ENCODE measurements around the gene PTGS2. TPM values are rescaled to one million over a fixed set of nuclear protein-coding genes. Genes with fewer than 3 reads are reported as not detected.

Gene PTGS2
- total RNA-seq, 4 donors from 2014 or later, result 5.9 to 28.3 (median 8.3) TPM

DNA sequence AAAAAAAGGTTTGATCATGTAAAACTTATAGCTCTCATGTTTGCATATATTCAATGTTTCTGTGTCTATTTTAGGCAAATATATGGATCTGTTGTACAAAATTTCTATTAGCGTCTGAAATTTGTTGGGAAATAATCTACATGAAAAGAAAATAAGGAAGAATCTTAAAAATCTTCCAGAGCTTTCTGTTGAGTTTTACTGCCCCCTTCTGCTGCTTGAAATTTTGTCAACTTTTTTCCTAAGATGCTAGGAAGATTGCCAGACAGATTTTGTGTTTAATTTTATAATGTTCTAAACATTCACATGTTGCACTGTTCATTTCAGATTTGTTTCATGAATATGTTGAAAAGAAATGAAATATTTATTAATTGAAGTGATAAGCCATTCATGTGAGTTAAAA is 2.5 kb upstream of the PTGS2 start:
- in situ Hi-C loops (cut with MboI; ENCODE audit: low pct_ligation_motif_present in 1 of 4, low pct_unique_long_range_greater_than_20kb in 1 of 4, low sequenced_read_pairs in 3 of 4), result loop anchor here in 1 of 4 donors (25.0 kb wide), 1 partner anchor 195 kb away; no protein-coding TSS in a partner anchor
- no peak for DNase-seq
- WGBS, 2 donors (ENCODE audit: low coverage in 1 of 2), result 36 to 40% methylated on average over 1 of the region's 1 CpG

DNA sequence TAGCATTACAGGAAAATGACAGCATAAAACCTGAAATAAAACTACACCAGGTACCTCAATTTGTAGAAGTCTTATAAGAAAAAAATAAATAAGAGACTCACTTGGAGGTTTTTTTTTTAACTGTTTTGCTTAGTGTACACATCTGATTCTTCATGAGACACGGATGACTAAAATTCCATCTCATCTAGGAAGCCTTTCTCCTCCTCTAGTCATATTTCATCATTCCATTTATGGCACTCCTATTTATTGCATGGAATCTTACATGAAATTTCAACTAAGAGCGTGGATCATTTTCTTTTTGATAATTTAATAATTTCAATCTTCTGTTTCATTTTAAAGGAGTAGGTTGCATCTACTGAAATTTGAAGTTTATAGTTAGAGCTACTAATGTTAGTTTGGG is 1.6 kb upstream of the PTGS2 start:
- in situ Hi-C loops (cut with MboI; ENCODE audit: low pct_ligation_motif_present in 1 of 4, low pct_unique_long_range_greater_than_20kb in 1 of 4, low sequenced_read_pairs in 3 of 4) (loop anchor here in 1 of 4 donors (25.0 kb wide), 1 partner anchor 194 kb away; no protein-coding TSS in a partner anchor), intact Hi-C loops (cut with DNase I; ENCODE audit: low total_unique reads) (no loop called here)
- WGBS, 2 donors (ENCODE audit: low coverage in 1 of 2), result 50 to 62% methylated on average over 2 of the region's 2 CpGs
- Histone ChIP-seq H3K4me1 (peaks cover 0 to 11% (median 0%) of the 10 kb centered on the region in 4 donors), H3K27ac (peak overlapping the region; percentile 84 to 92 (median 88)), H3K9me3 (no peaks in the 10 kb centered on the region), H3K36me3 (no peaks in the 10 kb centered on the region), H3K4me3 (peak overlapping the region in 2 of 4 donors; percentile 46 to 67), H3K27me3 (peaks cover 18% of the 10 kb centered on the region)
- no peak for DNase-seq
- TF ChIP-seq EP300 (IDR thresholded peaks at IDR 0.05; ENCODE audit: low read depth), result no peak
- TF ChIP-seq, protein P1, sequence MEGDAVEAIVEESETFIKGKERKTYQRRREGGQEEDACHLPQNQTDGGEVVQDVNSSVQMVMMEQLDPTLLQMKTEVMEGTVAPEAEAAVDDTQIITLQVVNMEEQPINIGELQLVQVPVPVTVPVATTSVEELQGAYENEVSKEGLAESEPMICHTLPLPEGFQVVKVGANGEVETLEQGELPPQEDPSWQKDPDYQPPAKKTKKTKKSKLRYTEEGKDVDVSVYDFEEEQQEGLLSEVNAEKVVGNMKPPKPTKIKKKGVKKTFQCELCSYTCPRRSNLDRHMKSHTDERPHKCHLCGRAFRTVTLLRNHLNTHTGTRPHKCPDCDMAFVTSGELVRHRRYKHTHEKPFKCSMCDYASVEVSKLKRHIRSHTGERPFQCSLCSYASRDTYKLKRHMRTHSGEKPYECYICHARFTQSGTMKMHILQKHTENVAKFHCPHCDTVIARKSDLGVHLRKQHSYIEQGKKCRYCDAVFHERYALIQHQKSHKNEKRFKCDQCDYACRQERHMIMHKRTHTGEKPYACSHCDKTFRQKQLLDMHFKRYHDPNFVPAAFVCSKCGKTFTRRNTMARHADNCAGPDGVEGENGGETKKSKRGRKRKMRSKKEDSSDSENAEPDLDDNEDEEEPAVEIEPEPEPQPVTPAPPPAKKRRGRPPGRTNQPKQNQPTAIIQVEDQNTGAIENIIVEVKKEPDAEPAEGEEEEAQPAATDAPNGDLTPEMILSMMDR (IDR thresholded peaks at IDR 0.05), result no peak
- no peak for TF ChIP-seq POLR2A (IDR thresholded peaks at IDR 0.05)

More for the DNA sequence above, 2.5 kb upstream of the PTGS2 start:
- no peaks in the 10 kb centered on the region for H3K9me3 ChIP-seq
- peaks cover 0 to 11% (median 0%) of the 10 kb centered on the region in 4 donors for H3K4me1 ChIP-seq
- no peaks in the 10 kb centered on the region for H3K36me3 ChIP-seq
- peak overlapping the region in 3 of 4 donors; percentile 51 to 90 (median 85) for H3K27ac ChIP-seq
- intact Hi-C loops (cut with DNase I; ENCODE audit: low total_unique reads), result no loop called here
- H3K27me3 ChIP-seq, result peaks cover 18% of the 10 kb centered on the region
- no peak for TF ChIP-seq POLR2AphosphoS5 (IDR thresholded peaks at IDR 0.05)
- TF ChIP-seq, protein P1 (IDR thresholded peaks at IDR 0.05), result peak in 1 of 5 experiments; percentile 8
- H3K4me3 ChIP-seq, result no peak overlapping the region

DNA sequence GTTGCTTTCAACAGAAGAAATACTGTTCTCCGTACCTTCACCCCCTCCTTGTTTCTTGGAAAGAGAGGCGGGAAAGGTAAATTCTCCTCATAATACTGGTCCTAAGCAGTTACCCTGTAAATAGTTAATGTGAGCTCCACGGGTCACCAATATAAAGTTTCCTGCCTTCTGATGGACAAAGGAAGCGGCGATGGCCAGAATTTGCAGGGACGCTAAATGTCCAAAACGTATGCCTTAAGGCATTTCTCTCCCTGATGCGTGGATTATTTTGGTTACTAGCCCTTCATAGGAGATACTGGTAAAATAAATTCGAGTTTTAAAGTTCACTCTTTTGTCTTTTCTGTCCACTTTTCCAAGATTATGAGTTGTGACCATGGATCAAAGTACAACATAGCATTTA is 898 bp upstream of the PTGS2 start:
- Histone ChIP-seq H3K4me3 (peak overlapping the region; percentile 46 to 67 (median 58)), H3K4me1 (peaks cover 0 to 11% (median 0%) of the 10 kb centered on the region in 4 donors), H3K36me3 (no peaks in the 10 kb centered on the region), H3K27ac (peak overlapping the region; percentile 84 to 92 (median 88)), H3K9me3 (no peaks in the 10 kb centered on the region), H3K27me3 (peaks cover 18% of the 10 kb centered on the region)
- in situ Hi-C loops (cut with MboI; ENCODE audit: low pct_ligation_motif_present in 1 of 4, low pct_unique_long_range_greater_than_20kb in 1 of 4, low sequenced_read_pairs in 3 of 4) (loop anchor here in 1 of 4 donors (25.0 kb wide), 1 partner anchor 194 kb away; no protein-coding TSS in a partner anchor), intact Hi-C loops (cut with DNase I; ENCODE audit: low total_unique reads) (no loop called here)
- DNase-seq, result no peak
- no peak for TF ChIP-seq POLR2A (IDR thresholded peaks at IDR 0.05)
- TF ChIP-seq EP300 (IDR thresholded peaks at IDR 0.05; ENCODE audit: low read depth), result no peak
- TF ChIP-seq POLR2AphosphoS5 (IDR thresholded peaks at IDR 0.05), result no peak
- TF ChIP-seq, protein P1 (IDR thresholded peaks at IDR 0.05), result no peak
- WGBS, 2 donors (ENCODE audit: low coverage in 1 of 2), result 0 to 31% methylated on average over 1 to 9 of the region's 9 CpGs

DNA sequence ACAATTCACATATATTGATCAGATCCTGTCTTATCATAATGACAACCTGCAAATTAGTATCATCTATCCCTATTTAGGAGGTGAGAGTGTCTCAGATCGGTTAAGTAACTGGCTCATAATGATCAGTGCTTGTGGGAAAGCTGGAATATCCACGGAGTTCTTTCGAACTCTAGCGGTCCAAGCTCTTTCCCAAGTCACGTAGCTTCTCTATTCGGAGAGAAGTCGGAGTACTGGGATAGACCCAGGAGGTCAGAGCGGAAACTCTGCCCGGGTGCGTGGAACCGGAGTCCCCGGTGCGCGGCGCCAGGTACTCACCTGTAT is 339 bp downstream of the PTGS2 start:
- H3K4me1 ChIP-seq, result peaks cover 0 to 11% (median 0%) of the 10 kb centered on the region in 4 donors

More for the DNA sequence above, 339 bp downstream of the PTGS2 start:
- WGBS, 2 donors (ENCODE audit: low coverage in 1 of 2), result 10 to 20% methylated on average over 1 to 15 of the region's 15 CpGs
- Histone ChIP-seq H3K4me3 (peak overlapping the region; percentile 46 to 67 (median 58)), H3K27ac (peak overlapping the region; percentile 84 to 92 (median 88)), H3K36me3 (no peaks in the 10 kb centered on the region), H3K27me3 (peaks cover 18% of the 10 kb centered on the region), H3K9me3 (no peaks in the 10 kb centered on the region)
- in situ Hi-C loops (cut with MboI; ENCODE audit: low pct_ligation_motif_present in 1 of 4, low pct_unique_long_range_greater_than_20kb in 1 of 4, low sequenced_read_pairs in 3 of 4), result loop anchor here in 1 of 4 donors (25.0 kb wide), 1 partner anchor 193 kb away; no protein-coding TSS in a partner anchor
- TF ChIP-seq POLR2A (IDR thresholded peaks at IDR 0.05) (no peak), POLR2AphosphoS5 (IDR thresholded peaks at IDR 0.05) (no peak), EP300 (IDR thresholded peaks at IDR 0.05; ENCODE audit: low read depth) (no peak)
- TF ChIP-seq, protein P1 (IDR thresholded peaks at IDR 0.05), result no peak
- intact Hi-C loops (cut with DNase I; ENCODE audit: low total_unique reads), result no loop called here
- no peak for DNase-seq

Measured in transverse colon (tissue), 4 donors.